RWPE2 (cell line): ENCODE results near the gene PLAAT5.

Experiments used
- ATAC-seq: fragments of 200-7000 bp; cut with Tn5 transposase; 3 replicates; pipeline ENCODE4 v1.9.1; 2021; ENCODE audit warnings: low read depth
- DNase-seq: peaks from one replicate; pipeline ENCODE4 v3.0.0-alpha.2; 2020; ENCODE audit warnings: low spot score
- H3K27ac ChIP-seq: fragments of 450-650 bp; 2 replicates; pipeline ENCODE4 v1.5.1; 2017; ENCODE audit warnings: mild to moderate bottlenecking; ENCODE audit not compliant: poor library complexity, severe bottlenecking
- H3K27me3 ChIP-seq: fragments of 250-450 bp; sonication (Bioruptor Pico); 2 replicates; pipeline ENCODE4 v1.5.1; 2021; ENCODE audit warnings: mild to moderate bottlenecking, moderate library complexity; ENCODE audit not compliant: insufficient read depth, poor library complexity, severe bottlenecking
- H3K36me3 ChIP-seq: fragments of 250-450 bp; sonication (Bioruptor Pico); 2 replicates; pipeline ENCODE4 v1.5.1; 2020; ENCODE audit warnings: low read depth, mild to moderate bottlenecking, moderate library complexity
- H3K4me1 ChIP-seq: fragments of 250-450 bp; sonication (Bioruptor Pico); 2 replicates; pipeline ENCODE4 v1.5.1; 2021; ENCODE audit warnings: mild to moderate bottlenecking, moderate library complexity; ENCODE audit not compliant: insufficient read depth, poor library complexity, severe bottlenecking
- H3K4me3 ChIP-seq: fragments of 250-450 bp; sonication (Bioruptor Pico); 2 replicates; pipeline ENCODE4 v1.5.1; 2021; ENCODE audit warnings: mild to moderate bottlenecking, moderate library complexity; ENCODE audit not compliant: severe bottlenecking
- H3K9me3 ChIP-seq: fragments of 250-450 bp; sonication (Bioruptor Pico); 2 replicates; pipeline ENCODE4 v1.5.1; 2021; ENCODE audit warnings: mild to moderate bottlenecking, moderate library complexity; ENCODE audit not compliant: severe bottlenecking
- TF ChIP-seq, protein P1 (sequence below): fragments of 450-650 bp; IDR thresholded peaks from one replicate; pipeline ENCODE4 v1.5.1; 2017; ENCODE audit warnings: mild to moderate bottlenecking, moderate library complexity; ENCODE audit not compliant: poor library complexity, severe bottlenecking

Gene PLAAT5

DNA sequence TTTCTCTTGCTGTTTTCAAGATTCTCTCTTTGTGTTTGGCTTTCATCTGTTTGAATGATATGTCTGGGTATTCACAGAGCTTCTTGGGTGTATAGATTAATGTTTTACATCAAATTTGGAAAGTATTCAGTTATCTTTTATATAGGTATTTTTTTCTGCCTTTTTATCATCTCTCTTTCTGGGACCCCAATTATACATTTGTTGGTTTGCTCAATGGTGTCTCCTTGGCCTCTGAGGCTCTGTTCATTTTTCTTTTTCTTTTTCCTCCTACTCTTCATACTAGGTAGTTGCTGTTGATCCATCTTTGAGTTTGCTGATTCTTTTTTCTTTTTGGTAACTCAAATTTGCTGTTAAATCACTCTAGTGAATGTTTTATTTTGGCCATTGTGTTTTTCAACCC, 14.3 kb downstream of the PLAAT5 start:
- H3K36me3 ChIP-seq, result no peaks in the 10 kb centered on the region
- H3K4me3 ChIP-seq, result no peak overlapping the region
- TF ChIP-seq, protein P1, sequence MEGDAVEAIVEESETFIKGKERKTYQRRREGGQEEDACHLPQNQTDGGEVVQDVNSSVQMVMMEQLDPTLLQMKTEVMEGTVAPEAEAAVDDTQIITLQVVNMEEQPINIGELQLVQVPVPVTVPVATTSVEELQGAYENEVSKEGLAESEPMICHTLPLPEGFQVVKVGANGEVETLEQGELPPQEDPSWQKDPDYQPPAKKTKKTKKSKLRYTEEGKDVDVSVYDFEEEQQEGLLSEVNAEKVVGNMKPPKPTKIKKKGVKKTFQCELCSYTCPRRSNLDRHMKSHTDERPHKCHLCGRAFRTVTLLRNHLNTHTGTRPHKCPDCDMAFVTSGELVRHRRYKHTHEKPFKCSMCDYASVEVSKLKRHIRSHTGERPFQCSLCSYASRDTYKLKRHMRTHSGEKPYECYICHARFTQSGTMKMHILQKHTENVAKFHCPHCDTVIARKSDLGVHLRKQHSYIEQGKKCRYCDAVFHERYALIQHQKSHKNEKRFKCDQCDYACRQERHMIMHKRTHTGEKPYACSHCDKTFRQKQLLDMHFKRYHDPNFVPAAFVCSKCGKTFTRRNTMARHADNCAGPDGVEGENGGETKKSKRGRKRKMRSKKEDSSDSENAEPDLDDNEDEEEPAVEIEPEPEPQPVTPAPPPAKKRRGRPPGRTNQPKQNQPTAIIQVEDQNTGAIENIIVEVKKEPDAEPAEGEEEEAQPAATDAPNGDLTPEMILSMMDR, result no peak
- ATAC-seq, result no peak
- no peaks in the 10 kb centered on the region for H3K4me1 ChIP-seq
- H3K27me3 ChIP-seq, result no peaks in the 10 kb centered on the region
- peaks cover 8% of the 10 kb centered on the region for H3K9me3 ChIP-seq
- no peak overlapping the region for H3K27ac ChIP-seq
- no peak for DNase-seq

DNA sequence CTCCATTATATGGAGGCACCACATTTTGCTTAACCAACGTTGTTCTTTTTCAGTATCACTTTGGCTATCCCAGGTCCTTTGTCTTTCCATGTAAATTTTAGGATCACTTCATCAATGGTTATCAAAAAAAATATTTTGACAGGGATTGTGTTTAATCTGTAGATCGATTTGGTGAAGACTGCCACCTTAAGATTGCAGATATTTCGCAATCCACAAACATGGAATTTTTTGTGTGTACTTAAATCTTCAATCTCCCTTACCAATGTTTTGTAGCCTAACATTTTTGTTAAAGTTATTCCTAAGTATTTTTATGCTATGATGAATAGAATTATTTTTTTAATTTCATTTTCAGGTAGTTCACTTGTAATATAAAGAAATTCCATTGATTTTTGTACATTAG, 18.6 kb downstream of the PLAAT5 start:
- H3K9me3 ChIP-seq, result peaks cover 12% of the 10 kb centered on the region
- no peaks in the 10 kb centered on the region for H3K36me3 ChIP-seq
- no peaks in the 10 kb centered on the region for H3K27me3 ChIP-seq
- TF ChIP-seq, protein P1, result no peak
- DNase-seq, result no peak
- H3K4me1 ChIP-seq, result no peaks in the 10 kb centered on the region
- ATAC-seq, result no peak
- no peak overlapping the region for H3K4me3 ChIP-seq
- H3K27ac ChIP-seq, result no peak overlapping the region

DNA sequence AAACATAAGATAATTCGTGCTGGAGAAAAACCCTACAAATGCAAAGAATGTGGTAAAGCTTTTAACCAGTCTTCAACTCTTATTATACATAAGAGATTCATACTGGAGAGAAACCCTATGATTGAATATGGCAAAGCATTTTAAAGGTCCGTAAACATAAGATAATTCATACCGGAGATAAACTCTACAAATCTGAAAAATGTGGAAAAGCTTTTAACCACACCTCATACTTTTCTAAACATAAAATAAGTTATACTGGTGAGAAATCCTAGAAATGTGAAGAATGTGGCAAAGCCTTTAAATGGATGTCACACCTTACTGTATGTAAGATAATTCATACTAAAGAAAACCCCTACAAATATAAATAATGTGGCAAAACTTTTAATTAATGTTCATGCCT, 20.7 kb downstream of the PLAAT5 start:
- TF ChIP-seq, protein P1, result no peak
- peaks cover 4% of the 10 kb centered on the region for H3K9me3 ChIP-seq
- no peak for ATAC-seq

DNA sequence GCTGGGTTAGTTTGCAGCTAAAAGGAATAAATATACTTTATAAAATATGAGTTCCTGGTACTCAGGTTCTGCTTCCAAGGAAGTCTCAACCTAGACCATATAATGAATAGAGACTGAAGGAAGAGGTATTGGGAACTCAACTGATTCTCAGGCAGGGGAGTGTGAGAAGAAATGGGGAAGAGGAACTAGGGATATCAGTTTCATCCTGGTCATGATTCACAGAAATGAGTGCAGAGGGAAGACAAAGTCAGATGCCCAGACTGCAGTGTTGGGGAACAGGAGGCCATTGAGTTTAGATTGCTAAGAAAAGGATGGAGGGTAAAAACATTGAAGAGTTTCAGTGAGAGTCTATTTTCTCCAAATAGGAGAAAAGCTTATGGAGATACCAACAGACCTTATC, 28.8 kb downstream of the PLAAT5 start:
- no peaks in the 10 kb centered on the region for H3K9me3 ChIP-seq
- no peak overlapping the region for H3K27ac ChIP-seq
- no peak for ATAC-seq
- no peak overlapping the region for H3K4me3 ChIP-seq
- TF ChIP-seq, protein P1, result no peak
- no peaks in the 10 kb centered on the region for H3K4me1 ChIP-seq
- H3K27me3 ChIP-seq, result peaks cover 5% of the 10 kb centered on the region
- no peak for DNase-seq
- no peaks in the 10 kb centered on the region for H3K36me3 ChIP-seq

More for the DNA sequence above, 20.7 kb downstream of the PLAAT5 start:
- no peaks in the 10 kb centered on the region for H3K4me1 ChIP-seq
- H3K27ac ChIP-seq, result no peak overlapping the region
- no peak overlapping the region for H3K4me3 ChIP-seq
- no peaks in the 10 kb centered on the region for H3K36me3 ChIP-seq
- no peak for DNase-seq
- no peaks in the 10 kb centered on the region for H3K27me3 ChIP-seq

DNA sequence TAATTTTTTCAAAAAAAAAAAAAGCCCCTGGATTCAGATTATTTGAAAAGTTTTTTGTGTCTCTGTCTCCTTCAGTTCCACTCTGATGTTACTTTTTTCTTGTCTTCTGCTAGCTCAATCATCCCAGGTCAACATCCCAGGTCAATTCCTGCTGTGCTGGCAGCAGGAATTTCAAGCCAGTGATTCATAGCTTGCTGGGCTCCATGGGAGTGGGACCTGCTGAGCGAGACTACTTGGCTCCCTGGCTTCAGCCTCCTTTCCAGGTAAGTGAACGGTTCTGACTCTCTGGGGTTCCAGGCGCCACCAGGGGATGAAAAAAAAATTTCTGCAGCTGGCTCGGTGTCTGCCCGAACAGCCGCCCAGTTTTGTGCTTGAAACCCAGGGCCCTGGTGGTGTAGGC, 31.4 kb downstream of the PLAAT5 start:
- DNase-seq (no peak), ATAC-seq (no peak)
- TF ChIP-seq, protein P1, result no peak
- Histone ChIP-seq H3K27me3 (peaks cover 5% of the 10 kb centered on the region), H3K36me3 (no peaks in the 10 kb centered on the region), H3K9me3 (no peaks in the 10 kb centered on the region), H3K4me3 (no peak overlapping the region), H3K4me1 (no peaks in the 10 kb centered on the region), H3K27ac (no peak overlapping the region)
